Liver (tissue), 3 donors: ENCODE measurements around the gene CDC7.

Source experiments
- CTCF ChIP-seq: fragments of 150-350 bp; IDR thresholded peaks from 2 replicates; pipeline ENCODE4 v1.5.1; 2017; ENCODE audit warnings: improper control_type of control experiment, low read depth, low read length; ENCODE audit not compliant: missing input control
- FOXA1 ChIP-seq: IDR thresholded peaks from 2 replicates; pipeline ENCODE4 v1.6.1; 2016; ENCODE audit warnings: antibody characterized with exemption
- HNF4A ChIP-seq, 2 donors: conservative IDR thresholded peaks; 2 replicates each; pipeline ENCODE4 v1.6.1; 2016; ENCODE audit warnings: antibody characterized with exemption in 2 of 2, mild to moderate bottlenecking in 2 of 2
- JUND ChIP-seq, 2 donors: IDR thresholded peaks; 2 replicates each; pipeline ENCODE4 v1.6.1; 2016; ENCODE audit warnings: antibody characterized with exemption in 2 of 2
- NR2F2 ChIP-seq: IDR thresholded peaks from 2 replicates; pipeline ENCODE4 v1.6.1; 2016; ENCODE audit warnings: antibody characterized with exemption
- RAD21 ChIP-seq, 2 donors: IDR thresholded peaks; 2 replicates each; pipeline ENCODE4 v1.6.1; 2016; ENCODE audit warnings: antibody characterized with exemption in 2 of 2, mild to moderate bottlenecking in 2 of 2
- REST ChIP-seq: IDR thresholded peaks from 2 replicates; pipeline ENCODE4 v1.6.1; 2016; ENCODE audit warnings: antibody characterized with exemption, mild to moderate bottlenecking
- SP1 ChIP-seq: IDR thresholded peaks from 2 replicates; pipeline ENCODE4 v1.6.1; 2018; ENCODE audit warnings: antibody characterized with exemption, mild to moderate bottlenecking
- TAF1 ChIP-seq: conservative IDR thresholded peaks from 2 replicates; pipeline ENCODE4 v1.6.1; 2016; ENCODE audit warnings: antibody characterized with exemption, mild to moderate bottlenecking
- YY1 ChIP-seq: IDR thresholded peaks from 2 replicates; pipeline ENCODE4 v1.6.1; 2016; ENCODE audit warnings: antibody characterized with exemption, mild to moderate bottlenecking
- donor health status: healthy.
- donor health status: healthy.

GRCh38 chr1:91501523-91501851 lies 836 bp downstream of the CDC7 start:
- TF ChIP-seq JUND (IDR thresholded peaks at IDR 0.05) (no peak), CTCF (no peak), SP1 (no peak), HNF4A (conservative IDR thresholded peaks at IDR 0.05) (no peak), YY1 (no peak), RAD21 (IDR thresholded peaks at IDR 0.05) (no peak), REST (no peak), TAF1 (no peak), FOXA1 (no peak), NR2F2 (no peak)
